ENCODE measurements around the gene RPH3AL.

DNA sequence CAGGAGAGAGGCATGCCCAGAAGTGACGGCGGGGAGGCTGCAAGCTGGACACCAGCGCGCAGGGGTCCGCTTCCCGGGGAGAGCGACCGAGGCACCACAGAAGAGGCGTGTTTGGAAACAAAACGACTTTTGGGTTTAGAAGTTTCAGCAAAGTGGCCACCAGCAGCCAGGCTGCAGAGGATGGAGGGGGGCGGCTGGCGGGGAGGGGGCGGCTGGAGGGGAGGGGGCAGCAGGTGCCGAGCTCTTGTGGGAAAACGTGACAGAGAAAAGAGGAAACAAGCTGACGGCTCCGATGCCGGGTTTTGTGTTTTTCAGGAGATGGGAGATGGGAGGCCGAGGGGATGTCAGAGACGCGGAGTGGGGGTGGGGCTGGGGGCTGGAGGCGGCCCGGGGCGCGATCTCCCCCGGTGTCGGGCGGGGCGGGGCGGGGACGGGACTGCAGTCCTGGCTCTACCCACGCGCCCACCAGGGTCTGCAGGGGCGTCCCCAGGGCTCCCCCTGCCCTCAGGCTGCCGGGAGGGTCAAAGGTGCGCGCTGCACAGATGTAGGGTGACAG, 32.1 kb upstream of the RPH3AL start:
- TF ChIP-seq EP300 (IDR thresholded peaks at IDR 0.05; ENCODE audit: borderline replicate concordance) (no peak), RAD21 (IDR thresholded peaks at IDR 0.05; ENCODE audit: low read depth) (no peak), TCF12 (IDR thresholded peaks at IDR 0.05; ENCODE audit: low read depth) (no peak), YY1 (IDR thresholded peaks at IDR 0.05; ENCODE audit: low read depth) (no peak), MAX (IDR thresholded peaks at IDR 0.05) (no peak), EGR1 (IDR thresholded peaks at IDR 0.05) (no peak)

All from Ishikawa (cell line).